Activated T-cell treated with anti-CD3 and anti-CD28 coated beads for 24 hours (primary cell): ENCODE data around the gene CASK.

Source experiments
- DNase-seq: peaks from one replicate; pipeline ENCODE4 v3.0.0-alpha.2; 2020; ENCODE audit warnings: low read depth

Gene CASK

GRCh38 chrX:41471786-41472185 is 451.6 kb downstream of the CASK start:
- DNase-seq = no peak

- no peak for DNase-seq
These were observed 452.6 kb downstream of the CASK start for GRCh38 chrX:41470706-41471105.

- no peak for DNase-seq
These were observed 454.6 kb downstream of the CASK start for GRCh38 chrX:41468647-41469323.
